HG02798 (cell line): Measurements from ENCODE around the gene YY2.
"Not testable (repeated sequence)": the region's sequence is repeated elsewhere in the genome, so short reads cannot be mapped to it uniquely, and the experiment has no call there.

Experiments used
- ATAC-seq: cut with Tn5 transposase; IDR thresholded peaks from one replicate; pipeline ENCODE4 v1.9.1; 2021; ENCODE audit warnings: mild to moderate bottlenecking; ENCODE audit not compliant: unreplicated experiment, poor library complexity

Gene YY2

DNA sequence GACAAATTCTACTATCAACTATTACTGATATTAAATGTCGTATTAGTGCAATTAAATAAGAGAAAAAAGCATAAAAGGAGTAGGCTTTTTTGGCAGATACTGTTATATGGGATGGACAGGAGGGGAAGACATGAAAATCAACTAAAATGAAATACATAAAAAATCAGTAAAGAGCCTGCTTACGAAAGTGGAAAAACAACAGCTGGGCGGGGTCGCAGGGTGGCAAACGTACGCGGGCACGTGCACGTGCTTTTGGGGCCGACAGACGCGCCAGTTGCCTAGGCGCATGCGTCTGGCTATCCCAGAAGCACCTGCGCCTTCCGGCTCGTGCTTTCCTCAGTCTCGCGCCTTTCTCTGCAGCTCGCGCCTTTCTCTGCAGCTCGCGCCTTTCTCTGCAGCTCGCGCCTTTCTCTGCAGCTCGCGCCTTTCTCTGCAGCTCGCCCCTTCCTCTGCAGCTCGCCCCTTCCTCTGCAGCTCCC lies at the start of gene YY2:
Gene YY2 (plus strand): TSS at position 51 of the 479 bp plus-strand sequence. CDS start 498 bp downstream, outside the sequence.
- no peak for ATAC-seq

DNA sequence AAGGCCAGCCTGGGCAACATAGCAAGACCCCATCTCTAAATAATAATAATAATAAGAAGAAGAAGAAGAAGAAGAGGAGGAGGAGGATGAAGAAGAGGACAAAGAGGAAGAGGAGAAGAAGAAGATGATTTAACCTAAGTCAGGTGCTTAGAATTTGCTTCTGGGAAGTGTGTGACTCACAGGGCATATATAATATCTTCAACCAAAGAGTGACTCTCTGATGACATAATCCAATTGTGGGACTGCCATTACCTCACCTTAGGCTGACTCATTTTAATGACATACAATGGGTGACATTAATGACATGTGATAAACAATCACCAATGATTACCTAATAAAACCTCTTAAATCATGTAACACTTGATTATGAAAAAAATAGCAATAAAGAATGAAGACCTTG lies 49.1 kb upstream of the YY2 start:
- no peak for ATAC-seq

DNA sequence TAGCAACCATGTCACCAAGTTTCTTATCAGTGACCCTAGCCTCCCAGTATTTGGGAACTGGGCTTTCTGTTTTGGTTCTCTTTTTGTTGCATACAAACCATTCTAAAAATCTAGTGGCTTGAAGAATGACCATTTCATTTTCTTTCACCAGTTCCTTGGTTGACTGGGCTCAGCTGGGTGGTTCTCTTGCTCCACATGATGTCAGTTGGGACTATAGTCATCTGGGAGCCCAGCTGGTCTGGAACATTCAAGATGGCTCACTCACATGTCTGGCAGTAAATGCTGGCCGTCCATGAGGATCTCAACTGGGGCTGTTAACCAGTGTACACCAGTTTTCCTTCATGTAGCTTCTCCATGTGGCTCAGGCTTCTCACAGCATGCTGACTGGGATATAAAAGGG lies 44.0 kb upstream of the YY2 start:
- no peak for ATAC-seq

DNA sequence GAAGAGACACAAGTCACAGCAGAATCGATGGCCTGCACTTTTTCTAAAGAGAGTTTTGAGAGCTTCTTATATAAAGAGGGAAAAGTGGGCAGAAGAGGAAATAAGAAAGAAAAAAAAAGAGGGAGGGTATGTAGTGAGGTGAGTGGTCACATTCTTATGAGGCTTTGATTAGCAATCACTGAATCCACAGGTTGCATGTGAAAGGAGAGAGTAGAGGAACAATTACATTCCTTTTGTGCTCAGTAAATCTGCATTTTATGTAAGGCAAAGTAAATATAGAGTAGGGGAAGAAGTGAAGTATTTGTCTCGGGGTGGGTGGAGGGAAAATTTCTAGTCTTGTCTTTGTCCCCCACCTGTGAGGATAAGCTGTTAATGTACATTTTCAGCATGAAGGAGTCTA lies 43.2 kb upstream of the YY2 start:
- ATAC-seq, result no peak

DNA sequence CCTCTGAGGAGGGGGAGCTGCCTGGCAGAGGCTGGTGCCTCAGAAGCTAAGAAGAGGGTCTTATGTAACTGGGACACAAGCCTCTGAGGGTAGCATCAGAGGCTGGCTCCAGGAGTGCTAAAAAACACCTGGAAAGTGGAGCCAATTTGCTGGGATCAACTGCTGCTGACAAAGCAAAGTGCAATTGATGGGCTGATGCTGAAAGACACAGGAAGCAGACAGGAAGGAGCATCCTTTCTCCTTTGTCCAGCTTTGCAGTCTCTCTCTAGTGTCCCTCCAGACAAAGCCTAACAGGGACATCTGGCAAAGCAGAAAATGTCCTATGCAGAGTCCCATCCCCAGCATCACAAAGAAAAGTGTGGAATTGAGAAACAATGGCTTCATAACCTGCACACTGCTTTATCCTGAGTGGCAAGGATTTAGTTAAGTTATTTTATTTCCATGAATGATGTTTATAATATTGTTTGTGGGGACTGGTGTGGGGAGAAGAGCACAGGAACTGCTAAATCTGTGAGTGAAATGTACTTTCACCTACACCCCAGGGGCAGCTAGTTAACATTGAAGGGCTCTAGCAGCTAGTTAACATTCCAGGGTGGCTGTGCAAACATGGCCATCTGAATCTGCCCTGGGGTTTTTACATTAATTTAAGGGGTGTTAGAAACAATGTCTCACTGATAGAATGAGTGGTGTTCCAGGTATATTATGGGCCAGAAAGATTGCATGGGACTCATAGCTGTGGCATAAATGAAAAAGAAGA lies 42.0 kb upstream of the YY2 start:
- no peak for ATAC-seq

DNA sequence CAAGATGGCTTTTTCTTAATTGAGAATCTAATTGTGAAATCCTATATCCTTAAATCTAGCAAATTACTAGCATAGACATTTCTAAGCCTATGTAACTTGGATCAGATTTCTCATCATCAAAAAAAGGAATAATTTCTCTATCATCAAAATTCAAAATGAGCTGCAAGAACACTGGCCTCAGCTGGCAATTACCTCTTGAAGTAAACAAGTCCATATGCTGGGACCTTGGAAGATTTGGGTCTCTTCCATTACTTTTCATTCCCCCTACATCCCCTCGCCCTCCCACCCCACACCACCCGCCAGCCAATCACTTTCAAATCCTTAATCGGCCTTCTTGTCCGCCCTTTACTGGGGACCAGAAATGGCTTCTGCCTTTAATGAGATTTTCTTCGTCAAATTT lies 39.7 kb upstream of the YY2 start:
- no peak for ATAC-seq

DNA sequence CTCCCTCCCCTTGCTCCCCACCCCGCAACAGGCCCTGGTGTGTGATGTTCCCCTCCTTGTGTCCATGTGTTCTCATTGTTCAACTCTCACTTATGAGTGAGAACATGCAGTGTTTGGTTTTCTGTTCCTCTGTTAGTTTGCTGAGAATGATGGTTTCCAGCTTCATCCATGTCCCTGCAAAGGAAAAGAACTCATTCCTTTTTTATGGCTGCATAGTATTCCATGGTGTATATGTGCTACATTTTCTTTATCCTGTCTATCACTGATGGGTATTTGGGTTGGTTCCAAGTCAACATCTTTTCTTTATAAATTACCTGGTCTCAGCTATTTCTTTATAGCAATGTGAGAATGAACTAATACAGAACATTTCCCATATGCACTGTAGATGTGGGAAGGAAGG lies 35.6 kb upstream of the YY2 start:
- not testable (repeated sequence) for ATAC-seq

DNA sequence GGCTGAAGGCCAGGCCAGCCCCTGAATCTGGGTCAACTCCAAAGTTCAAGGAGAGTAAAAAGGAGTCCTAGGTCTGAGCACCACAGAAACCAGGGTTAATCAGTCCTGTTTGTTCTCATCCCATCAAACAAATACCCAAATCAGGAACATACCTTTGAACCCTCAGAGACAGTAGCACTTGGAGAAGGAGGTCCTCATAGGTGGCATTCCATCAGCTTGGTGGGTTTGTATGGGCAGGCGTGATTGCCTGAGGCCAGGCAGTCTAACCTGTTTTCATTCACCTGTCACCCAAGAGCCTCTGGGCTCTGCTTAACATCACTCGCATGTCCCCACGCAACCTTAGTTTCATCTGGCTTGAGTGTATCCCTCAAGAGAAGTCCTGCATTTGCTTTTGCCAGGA lies 33.9 kb upstream of the YY2 start:
- no peak for ATAC-seq

DNA sequence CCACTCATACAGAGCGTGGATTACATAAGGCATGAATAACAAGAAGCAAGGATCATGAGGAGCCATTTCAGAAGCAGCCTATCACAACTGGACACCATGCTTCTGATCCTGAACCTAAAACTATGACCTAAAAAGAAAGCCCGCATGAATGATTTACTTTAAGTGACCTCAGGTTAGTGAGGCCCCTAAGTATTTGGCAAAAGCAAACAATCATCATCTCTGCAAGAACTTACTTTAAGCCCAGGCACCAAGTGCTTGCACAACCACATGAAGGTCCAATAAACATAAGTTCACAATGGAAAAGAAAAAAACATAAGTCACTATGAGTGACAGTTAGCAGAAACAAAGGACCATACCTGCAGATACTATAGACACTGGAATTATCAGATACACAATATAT lies 24.3 kb upstream of the YY2 start:
- no peak for ATAC-seq

DNA sequence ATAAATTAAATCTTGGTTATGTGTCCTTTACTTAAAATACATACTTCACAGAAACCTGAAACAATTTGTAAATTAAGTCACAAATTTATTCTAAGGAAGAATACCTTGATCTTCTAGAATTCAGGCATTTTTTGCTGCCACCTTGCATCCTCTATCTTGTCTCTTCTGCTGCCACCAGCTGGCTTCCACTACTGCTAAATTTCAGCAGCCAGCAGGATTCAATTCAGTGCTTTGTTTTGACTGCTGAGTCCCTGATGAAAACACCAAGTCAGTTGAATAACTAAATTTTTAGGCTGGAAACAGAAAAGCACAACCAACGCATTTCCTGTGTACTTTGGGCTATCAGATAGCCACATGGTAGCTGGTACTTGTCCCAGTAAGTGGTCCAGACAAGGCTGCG lies 18.7 kb upstream of the YY2 start:
- ATAC-seq, result no peak

DNA sequence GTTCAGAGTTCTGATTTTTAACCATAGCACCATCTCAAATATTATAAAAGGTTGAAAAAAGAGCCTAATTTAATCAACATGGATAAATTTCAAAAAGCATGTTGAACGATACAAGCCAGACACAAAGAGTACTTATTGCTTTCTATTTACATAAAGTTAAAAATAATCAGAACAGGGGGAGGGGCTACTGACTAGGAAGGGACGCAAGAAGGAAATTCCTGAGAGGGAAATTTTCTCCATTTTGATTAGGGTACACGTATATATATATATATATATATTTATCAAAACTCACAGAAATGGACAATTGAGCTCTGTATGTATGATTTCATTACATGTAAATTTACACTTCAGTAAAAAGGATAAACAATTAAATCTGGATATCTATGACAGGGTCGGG lies 16.9 kb upstream of the YY2 start:
- ATAC-seq, result peak; percentile 22

DNA sequence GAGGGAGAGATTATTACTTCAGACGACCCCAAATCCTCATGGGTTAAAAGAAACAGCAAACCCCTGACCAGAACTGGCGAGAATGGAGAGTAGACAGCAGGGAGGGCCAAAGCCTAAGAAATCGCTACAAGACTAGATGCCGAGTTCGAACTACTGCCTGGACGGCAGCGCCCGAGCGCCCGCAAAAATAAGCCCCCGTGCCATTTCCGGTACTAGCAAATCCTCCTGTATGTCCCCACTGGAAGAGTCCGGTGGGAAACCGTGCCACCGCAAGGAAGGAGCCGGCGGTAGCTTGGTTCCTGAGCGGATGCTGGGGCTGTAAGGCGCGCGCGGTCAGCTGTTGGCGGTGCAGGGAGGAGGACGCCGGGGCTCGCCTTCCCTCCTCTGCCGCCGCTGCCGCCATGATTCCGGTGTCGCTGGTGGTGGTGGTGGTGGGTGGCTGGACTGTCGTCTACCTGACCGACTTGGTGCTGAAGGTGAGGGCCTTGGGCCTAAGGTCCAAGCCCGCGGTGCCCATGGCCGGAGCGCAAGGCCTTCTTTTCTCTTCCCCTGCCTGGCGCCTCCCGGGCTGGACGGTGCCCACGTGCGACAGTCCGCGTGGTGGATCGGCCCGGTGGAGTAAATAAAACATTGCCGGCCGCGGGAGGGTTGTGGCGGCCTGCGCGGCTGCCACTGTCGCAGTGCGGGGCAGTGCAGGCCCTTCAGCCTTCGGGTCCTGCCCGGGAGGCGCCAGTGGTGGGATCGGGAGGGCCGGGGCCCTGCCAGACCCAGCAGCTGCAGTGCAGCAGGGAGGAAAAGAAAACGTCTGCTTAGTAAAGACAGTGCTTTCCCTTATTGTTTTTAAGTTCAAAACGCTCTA lies 16.2 kb upstream of the YY2 start, which contains the start of gene MBTPS2:
Gene MBTPS2 (plus strand): TSS at position 284 of the 859 bp plus-strand sequence. CDS start 118 bp downstream, at position 402.
- ATAC-seq, result peak; percentile 89

DNA sequence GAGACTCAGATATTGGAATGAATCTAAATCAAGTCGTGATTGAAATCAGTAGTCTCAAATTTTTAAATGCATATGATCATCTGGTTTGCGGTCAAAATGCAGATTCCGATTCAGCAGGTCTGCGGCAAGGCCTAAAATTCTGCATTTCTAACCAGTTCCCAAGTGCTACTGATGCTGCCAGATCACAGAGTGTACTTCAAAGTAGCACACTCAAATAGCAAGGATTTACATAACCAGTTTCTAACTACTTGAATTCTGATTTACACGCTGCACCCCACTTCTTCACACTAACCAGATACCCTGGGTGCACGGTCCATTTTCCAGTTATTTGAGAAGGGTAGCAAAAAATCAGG lies 15.6 kb upstream of the YY2 start:
- ATAC-seq, result peak; percentile 14

DNA sequence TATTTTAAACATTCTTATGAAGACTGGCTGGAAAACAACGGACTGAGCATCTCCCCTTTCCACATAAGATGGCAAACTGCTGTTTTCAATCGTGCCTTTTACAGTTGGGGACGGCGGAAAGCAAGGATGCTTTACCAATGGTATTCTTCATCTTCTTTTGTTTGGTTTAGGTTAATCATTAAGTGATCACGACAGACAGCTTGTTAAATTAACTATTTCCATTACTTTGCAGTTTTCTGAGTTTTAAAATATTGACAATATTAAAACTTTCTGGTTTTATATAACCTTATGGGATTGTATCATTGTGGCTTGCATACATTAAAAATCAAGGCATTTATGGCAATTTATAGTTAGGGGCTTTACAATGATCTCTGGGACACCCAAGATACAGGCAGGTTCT lies 12.6 kb upstream of the YY2 start:
- no peak for ATAC-seq

DNA sequence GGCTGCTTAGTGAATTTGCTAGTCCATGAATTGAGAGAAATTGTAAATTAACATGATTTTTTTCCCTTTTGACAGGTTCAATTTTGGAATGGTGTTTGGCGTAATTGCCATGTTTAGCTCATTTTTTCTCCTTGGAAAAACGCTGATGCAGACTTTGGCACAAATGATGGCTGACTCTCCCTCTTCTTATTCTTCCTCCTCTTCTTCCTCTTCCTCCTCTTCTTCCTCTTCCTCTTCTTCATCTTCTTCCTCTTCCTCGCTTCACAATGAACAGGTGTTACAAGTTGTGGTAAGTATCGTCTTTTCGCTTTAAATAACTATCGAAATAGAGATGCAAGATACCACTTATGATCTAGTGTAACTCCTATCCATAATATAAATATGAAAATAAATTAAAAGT lies 10.7 kb upstream of the YY2 start:
- ATAC-seq, result no peak

DNA sequence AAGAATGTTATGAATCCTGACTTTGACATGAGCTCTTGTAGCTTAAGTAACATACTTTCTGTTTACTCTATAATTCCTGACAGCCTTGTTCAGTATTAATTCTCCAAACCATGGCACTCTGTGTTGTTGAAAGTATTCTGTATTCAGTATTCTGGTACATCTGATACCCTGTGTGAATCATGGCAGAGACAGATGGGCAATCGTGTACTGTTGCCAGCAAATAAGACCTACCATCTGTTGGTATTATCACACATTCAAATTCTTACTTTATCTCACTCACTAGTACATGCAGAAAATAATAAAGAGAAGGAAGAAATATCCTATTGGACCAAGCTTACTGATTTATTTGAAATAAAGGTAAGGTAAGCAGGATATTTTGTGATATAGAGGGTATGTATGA lies 8.4 kb upstream of the YY2 start:
- no peak for ATAC-seq

DNA sequence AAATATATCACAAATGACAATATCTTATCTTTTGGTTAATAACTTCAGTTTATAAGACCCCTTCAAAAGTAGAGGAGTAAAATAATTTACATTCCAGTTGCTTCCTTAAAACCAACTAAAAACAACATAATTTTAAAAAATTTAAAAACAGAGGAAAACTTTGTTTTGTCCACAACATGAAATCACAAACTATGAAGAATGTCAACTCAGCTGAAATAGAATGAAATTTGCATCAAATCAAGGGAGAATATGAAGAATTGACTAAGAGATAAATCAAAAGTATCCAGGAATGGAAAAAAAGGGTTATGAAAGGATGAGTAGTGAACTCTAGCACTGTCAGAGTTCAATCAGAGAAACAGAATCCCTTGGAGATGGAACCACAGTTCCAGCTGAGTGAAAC lies 2.2 kb upstream of the YY2 start:
- no peak for ATAC-seq

DNA sequence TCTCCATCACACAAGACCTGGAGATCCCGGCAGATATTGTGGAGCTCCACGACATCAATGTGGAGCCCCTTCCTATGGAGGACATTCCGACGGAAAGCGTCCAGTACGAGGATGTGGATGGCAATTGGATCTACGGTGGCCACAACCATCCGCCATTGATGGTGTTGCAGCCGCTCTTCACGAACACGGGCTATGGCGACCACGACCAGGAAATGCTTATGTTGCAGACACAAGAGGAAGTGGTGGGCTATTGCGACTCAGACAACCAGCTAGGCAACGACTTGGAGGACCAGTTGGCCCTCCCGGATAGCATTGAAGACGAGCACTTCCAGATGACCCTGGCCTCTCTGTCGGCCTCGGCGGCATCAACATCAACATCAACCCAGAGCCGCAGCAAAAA lies 717 bp downstream of the YY2 start:
- no peak for ATAC-seq

DNA sequence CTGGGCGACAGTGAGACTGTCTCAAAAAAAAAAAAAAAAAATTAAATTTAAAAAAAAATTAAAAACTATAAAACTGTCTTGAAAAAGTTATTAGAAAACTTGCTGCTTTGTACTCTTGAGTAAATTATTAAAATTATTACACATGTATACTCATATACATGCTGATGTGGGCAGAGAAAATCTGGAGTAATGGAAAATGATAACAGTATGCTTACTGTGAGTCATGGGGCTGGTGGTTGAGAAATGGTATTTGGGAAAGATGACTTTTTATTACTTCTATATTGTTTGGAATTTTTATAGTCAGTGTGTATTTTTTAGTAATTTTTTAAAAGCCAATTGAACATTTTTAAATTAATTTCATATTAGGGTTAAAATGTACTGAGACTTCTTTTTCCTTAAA lies 7.5 kb downstream of the YY2 start:
- ATAC-seq, result no peak

DNA sequence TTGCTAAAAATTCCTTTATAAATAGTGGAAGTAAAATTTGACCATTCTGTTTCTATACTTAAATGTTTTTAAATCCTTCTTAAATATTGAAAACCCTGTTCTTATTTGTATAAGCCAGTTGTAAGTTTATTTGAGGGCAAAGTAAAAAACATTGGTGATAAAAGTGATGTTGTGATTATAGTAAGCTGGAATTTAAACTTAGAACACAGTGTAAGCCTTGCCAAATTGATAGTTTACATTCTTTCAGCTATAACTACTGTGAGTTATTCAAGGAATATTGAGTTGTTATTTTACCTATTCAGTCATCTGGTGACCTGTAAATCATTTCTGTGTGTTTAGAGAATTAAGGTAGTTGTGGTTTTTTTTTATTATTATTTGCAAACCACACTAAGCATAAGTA lies 9.6 kb downstream of the YY2 start:
- no peak for ATAC-seq

DNA sequence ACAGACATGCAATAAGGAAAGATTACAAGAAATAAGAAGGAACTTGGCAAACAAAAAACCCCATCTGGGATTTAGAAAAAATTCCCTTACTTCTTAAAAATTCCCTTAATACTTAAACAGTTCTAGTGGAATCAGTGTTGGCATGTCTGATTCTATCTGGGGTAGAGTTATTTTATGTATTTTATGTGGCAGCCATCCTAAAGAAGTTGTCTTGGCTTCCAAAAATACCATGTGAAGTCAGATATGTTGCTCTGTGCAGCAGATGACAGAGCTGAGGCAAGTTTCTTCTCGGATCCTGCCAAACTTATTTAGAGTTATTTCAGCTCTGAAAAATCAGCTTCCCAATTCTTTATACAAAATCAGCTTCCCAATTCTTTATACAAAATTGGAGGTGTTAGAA lies 14.7 kb downstream of the YY2 start:
- ATAC-seq, result no peak
